Endodermal cell (in vitro differentiated cells): ENCODE measurements around the gene HLA-A. TPM values are rescaled to one million over a fixed set of nuclear protein-coding genes. Genes with fewer than 3 reads are reported as not detected.

ENCODE experiments used
- DNase-seq: peaks from one replicate; pipeline ENCODE4 v3.0.0-alpha.2; 2017
- H3K27ac ChIP-seq: 2 replicates; pipeline ENCODE4 v1.5.1; 2013; ENCODE audit warnings: mild to moderate bottlenecking, low read depth, low read length, moderate library complexity
- H3K27me3 ChIP-seq: 2 replicates; pipeline ENCODE4 v1.6.1; 2013; ENCODE audit warnings: mild to moderate bottlenecking, low read length, moderate library complexity; ENCODE audit not compliant: insufficient read depth, control insufficient read depth, poor library complexity, severe bottlenecking
- H3K36me3 ChIP-seq: 2 replicates; pipeline ENCODE4 v1.7.0; 2013; ENCODE audit warnings: mild to moderate bottlenecking, low read length, moderate library complexity; ENCODE audit not compliant: control insufficient read depth, insufficient read depth
- H3K4me1 ChIP-seq: one replicate; pipeline ENCODE4 v1.7.0; 2013; ENCODE audit warnings: low read length; ENCODE audit not compliant: control insufficient read depth, insufficient read depth
- H3K4me3 ChIP-seq: 2 replicates; pipeline ENCODE4 v1.5.1; 2013; ENCODE audit warnings: mild to moderate bottlenecking, low read length, moderate library complexity
- H3K9ac ChIP-seq: 2 replicates; pipeline ENCODE4 v1.6.1; 2013; ENCODE audit warnings: mild to moderate bottlenecking, low read length, moderate library complexity; ENCODE audit not compliant: poor library complexity, severe bottlenecking; ENCODE audit errors: extremely low read depth
- H3K9me3 ChIP-seq: 2 replicates; pipeline ENCODE4 v1.6.1; 2013; ENCODE audit warnings: mild to moderate bottlenecking, low read length, moderate library complexity; ENCODE audit not compliant: control insufficient read depth
- H3K27ac Mint-ChIP-seq: 2 replicates; pipeline ENCODE4 v1.8.0; 2020; ENCODE audit warnings: mixed read lengths
- H3K27me3 Mint-ChIP-seq: 2 replicates; pipeline ENCODE4 v1.8.0; 2021; ENCODE audit warnings: mild to moderate bottlenecking, mixed read lengths; ENCODE audit not compliant: insufficient read depth
- H3K36me3 Mint-ChIP-seq: 2 replicates; pipeline ENCODE4 v1.8.0; 2020; ENCODE audit warnings: low read depth, mixed read lengths
- H3K4me1 Mint-ChIP-seq: 2 replicates; pipeline ENCODE4 v1.8.0; 2020; ENCODE audit warnings: mixed read lengths
- H3K4me3 Mint-ChIP-seq: 2 replicates; pipeline ENCODE4 v1.8.0; 2020; ENCODE audit warnings: mild to moderate bottlenecking, moderate library complexity, mixed read lengths
- H3K9me3 Mint-ChIP-seq: 2 replicates; pipeline ENCODE4 v1.8.0; 2020; ENCODE audit warnings: mild to moderate bottlenecking, mixed read lengths
- WGBS, 2 experiments: methylation state at CpG; one replicate each; pipeline versions ENCODE4 v1.1.5 to v1.1.7; 2013; ENCODE audit warnings: missing lambda C conversion rate in 2 of 2, mixed read lengths in 1 of 2; ENCODE audit not compliant: insufficient coverage in 1 of 2, insufficient read length in 1 of 2; 5-methylcytosine and 5-hydroxymethylcytosine counted together
- total RNA-seq, 2 donors: library from RNA; stranded (reverse); fragmentation: NEBNext Ultra II Directional in 1 of 2; extraction: Animal tissue kit (Norgen Biotek cat#: 25700) in 1 of 2; gene quantifications; 2 replicates in 1 of 2; 3 replicates in 1 of 2; pipeline ENCODE4 v1.2.1, GENCODE V29; 2021
- TF ChIP-seq, protein P1 (sequence below): fragments of 200-600 bp; sonication (generic); conservative IDR thresholded peaks from 2 replicates; pipeline ENCODE4 v1.5.0; 2021; ENCODE audit warnings: antibody characterized with exemption, mild to moderate bottlenecking

HLA-A gene
- total RNA-seq, 2 donors from 2014 or later, result 212 to 282 TPM

DNA sequence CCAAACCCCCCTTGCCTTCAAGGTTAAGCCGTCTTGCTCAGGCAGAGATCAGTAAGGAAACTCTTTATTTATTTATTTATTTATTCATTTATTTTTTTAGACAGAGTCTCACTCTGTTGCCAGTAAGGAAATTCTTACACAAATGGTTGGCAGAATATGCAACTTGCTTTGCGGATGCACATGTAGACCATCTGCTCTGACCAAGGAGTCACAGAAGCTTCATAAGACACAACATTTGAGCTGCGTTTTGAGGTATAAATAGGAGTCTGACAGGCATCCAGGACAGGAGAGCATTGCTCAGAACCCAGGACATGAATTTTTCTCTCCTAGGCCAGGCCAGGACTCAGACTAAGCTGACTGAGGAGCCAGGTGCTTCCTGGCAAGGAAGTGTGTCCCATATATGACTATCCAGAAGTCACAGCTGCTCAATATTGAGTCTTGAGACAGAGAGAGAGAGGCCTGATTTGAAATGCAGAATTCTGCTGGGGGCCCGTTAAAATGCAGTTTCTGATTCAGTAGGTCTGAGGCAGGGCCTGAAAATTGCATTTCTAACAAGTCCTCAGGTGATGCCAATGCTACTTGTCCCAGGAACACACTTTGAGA is 43.9 kb downstream of the HLA-A start:
- TF ChIP-seq, protein P1, sequence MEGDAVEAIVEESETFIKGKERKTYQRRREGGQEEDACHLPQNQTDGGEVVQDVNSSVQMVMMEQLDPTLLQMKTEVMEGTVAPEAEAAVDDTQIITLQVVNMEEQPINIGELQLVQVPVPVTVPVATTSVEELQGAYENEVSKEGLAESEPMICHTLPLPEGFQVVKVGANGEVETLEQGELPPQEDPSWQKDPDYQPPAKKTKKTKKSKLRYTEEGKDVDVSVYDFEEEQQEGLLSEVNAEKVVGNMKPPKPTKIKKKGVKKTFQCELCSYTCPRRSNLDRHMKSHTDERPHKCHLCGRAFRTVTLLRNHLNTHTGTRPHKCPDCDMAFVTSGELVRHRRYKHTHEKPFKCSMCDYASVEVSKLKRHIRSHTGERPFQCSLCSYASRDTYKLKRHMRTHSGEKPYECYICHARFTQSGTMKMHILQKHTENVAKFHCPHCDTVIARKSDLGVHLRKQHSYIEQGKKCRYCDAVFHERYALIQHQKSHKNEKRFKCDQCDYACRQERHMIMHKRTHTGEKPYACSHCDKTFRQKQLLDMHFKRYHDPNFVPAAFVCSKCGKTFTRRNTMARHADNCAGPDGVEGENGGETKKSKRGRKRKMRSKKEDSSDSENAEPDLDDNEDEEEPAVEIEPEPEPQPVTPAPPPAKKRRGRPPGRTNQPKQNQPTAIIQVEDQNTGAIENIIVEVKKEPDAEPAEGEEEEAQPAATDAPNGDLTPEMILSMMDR, result no peak
- Histone ChIP-seq H3K27ac (no peak overlapping the region), H3K4me3 (no peak overlapping the region), H3K9ac (no peak overlapping the region), H3K9me3 (no peaks in the 10 kb centered on the region), H3K27me3 (no peaks in the 10 kb centered on the region), H3K4me1 (no peaks in the 10 kb centered on the region), H3K36me3 (no peaks in the 10 kb centered on the region)
- Mint-ChIP-seq H3K27me3 (peaks cover 38% of the 10 kb centered on the region), H3K4me1 (no peaks in the 10 kb centered on the region), H3K36me3 (no peaks in the 10 kb centered on the region), H3K9me3 (no peaks in the 10 kb centered on the region), H3K4me3 (no peak overlapping the region), H3K27ac (no peak overlapping the region)
- peak; percentile 3 for DNase-seq
- 95 to 97% methylated on average over 3 of the region's 4 CpGs for WGBS, 2 experiments

DNA sequence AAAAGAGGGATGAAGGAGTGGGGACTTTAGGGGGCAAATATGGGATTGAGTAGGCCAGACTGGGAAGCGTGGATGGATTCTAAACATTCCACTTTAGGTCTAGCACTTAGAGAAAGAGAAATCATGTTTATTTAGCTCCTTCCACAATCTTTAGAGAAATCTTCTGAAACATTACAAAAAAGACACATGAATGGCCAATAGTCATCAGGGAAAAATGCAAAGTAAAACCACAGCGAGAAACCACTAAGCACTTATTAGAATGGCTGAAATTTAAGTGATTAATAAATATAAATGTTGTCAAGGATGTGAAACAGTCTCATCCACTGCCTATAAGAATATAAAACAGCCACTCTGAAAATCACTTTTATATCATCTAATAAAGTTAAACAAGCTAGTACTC is 46.9 kb downstream of the HLA-A start:
- DNase-seq, result peak; percentile 4
- peaks cover 49% of the 10 kb centered on the region for H3K27me3 Mint-ChIP-seq
- H3K4me3 Mint-ChIP-seq, result no peak overlapping the region
- Histone ChIP-seq H3K27me3 (no peaks in the 10 kb centered on the region), H3K9me3 (no peaks in the 10 kb centered on the region), H3K4me3 (no peak overlapping the region), H3K36me3 (no peaks in the 10 kb centered on the region), H3K27ac (no peak overlapping the region), H3K9ac (no peak overlapping the region), H3K4me1 (no peaks in the 10 kb centered on the region)
- no peak overlapping the region for H3K27ac Mint-ChIP-seq
- WGBS, 2 experiments, result 86 to 94% methylated on average over 1 to 2 of the region's 2 CpGs
- no peaks in the 10 kb centered on the region for H3K36me3 Mint-ChIP-seq
- no peaks in the 10 kb centered on the region for H3K9me3 Mint-ChIP-seq
- H3K4me1 Mint-ChIP-seq, result no peaks in the 10 kb centered on the region
- TF ChIP-seq, protein P1, result no peak

DNA sequence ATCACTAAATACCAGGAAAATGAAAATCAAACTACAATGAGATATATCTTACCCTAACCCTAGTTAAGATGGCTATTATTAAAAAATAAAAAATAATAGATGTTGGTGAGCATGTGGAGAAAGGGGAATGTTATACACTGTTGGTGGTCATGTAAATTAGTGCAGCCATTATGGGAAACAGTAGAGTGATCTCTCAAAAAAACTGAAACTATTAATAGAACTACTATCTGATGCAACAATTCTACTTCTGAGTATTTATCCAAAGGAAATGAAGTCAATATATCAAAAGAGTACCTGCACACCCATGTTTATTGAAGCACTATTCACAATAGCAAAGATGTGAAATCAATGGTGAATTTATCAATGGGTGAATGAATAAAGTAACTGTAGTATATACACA is 48.6 kb downstream of the HLA-A start:
- no peak for DNase-seq
- Mint-ChIP-seq H3K9me3 (no peaks in the 10 kb centered on the region), H3K27ac (no peak overlapping the region), H3K27me3 (peaks cover 50% of the 10 kb centered on the region), H3K4me1 (no peaks in the 10 kb centered on the region), H3K4me3 (no peak overlapping the region), H3K36me3 (no peaks in the 10 kb centered on the region)
- no peaks in the 10 kb centered on the region for H3K9me3 ChIP-seq
- no peak overlapping the region for H3K9ac ChIP-seq
- no peak overlapping the region for H3K4me3 ChIP-seq
- no peak overlapping the region for H3K27ac ChIP-seq
- H3K36me3 ChIP-seq, result no peaks in the 10 kb centered on the region
- H3K27me3 ChIP-seq, result no peaks in the 10 kb centered on the region
- TF ChIP-seq, protein P1, result no peak
- H3K4me1 ChIP-seq, result no peaks in the 10 kb centered on the region
